A673 (cell line): ENCODE results near the gene KRTAP1-1.

Experiments used
- EZH2 ChIP-seq: fragments of 200-600 bp; sonication (generic); IDR thresholded peaks from 2 replicates; pipeline ENCODE4 v1.6.1; 2017; ENCODE audit warnings: borderline replicate concordance, low read depth, mild to moderate bottlenecking, mixed read lengths, antibody characterized with exemption, low read length; ENCODE audit not compliant: poor library complexity, severe bottlenecking
- TF ChIP-seq, protein P1 (sequence below): fragments of 300-800, 200-600 bp; sonication (generic); conservative IDR thresholded peaks from 2 replicates; pipeline ENCODE4 v1.5.1; 2017; ENCODE audit warnings: low read depth, mild to moderate bottlenecking, antibody characterized with exemption, low read length, moderate library complexity, mixed read lengths

DNA sequence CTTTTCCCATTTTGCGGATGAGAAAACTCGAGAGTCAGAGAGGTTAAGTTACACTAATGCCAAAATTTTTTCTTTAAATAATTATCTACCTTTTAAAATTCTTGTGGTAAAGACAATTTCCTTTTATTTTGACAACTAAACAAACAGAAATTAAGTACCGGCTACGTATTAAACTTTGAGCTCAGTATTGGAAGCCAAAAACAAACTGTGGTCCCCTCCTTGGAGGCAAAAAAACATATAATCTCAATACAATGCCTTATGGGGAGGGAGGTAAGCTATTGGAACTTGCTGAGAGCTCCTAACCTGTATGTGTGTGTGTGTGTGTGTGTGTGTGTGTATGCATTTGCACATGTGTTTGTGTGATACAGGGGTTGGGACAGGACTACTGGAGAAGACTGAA lies 22.2 kb upstream of the KRTAP1-1 start:
- TF ChIP-seq, protein P1, sequence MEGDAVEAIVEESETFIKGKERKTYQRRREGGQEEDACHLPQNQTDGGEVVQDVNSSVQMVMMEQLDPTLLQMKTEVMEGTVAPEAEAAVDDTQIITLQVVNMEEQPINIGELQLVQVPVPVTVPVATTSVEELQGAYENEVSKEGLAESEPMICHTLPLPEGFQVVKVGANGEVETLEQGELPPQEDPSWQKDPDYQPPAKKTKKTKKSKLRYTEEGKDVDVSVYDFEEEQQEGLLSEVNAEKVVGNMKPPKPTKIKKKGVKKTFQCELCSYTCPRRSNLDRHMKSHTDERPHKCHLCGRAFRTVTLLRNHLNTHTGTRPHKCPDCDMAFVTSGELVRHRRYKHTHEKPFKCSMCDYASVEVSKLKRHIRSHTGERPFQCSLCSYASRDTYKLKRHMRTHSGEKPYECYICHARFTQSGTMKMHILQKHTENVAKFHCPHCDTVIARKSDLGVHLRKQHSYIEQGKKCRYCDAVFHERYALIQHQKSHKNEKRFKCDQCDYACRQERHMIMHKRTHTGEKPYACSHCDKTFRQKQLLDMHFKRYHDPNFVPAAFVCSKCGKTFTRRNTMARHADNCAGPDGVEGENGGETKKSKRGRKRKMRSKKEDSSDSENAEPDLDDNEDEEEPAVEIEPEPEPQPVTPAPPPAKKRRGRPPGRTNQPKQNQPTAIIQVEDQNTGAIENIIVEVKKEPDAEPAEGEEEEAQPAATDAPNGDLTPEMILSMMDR, result no peak
- no peak for TF ChIP-seq EZH2
